HepG2 (cell line): ENCODE measurements around the gene CPSF4. TPM values are rescaled to one million over a fixed set of nuclear protein-coding genes. Genes with fewer than 3 reads are reported as not detected.

ENCODE experiments used
- ATAC-seq: fragments of 200-7000 bp; cut with Tn5 transposase; 3 replicates; pipeline ENCODE4 v1.9.1; 2020; ENCODE audit warnings: mild to moderate bottlenecking, moderate library complexity
- BruUV-seq: library from RNA; stranded (reverse); fragments of 400-500 nt; replicated peaks from 2 replicates; lab custom pipeline; 2021; lab: Mats Ljungman, UMichigan
- CTCF ChIA-PET: fragments of 300-600 bp; formaldehyde crosslinking; extraction: SDS; loops from one replicate; lab custom pipeline; 2021; ENCODE audit warnings: low total read pairs, inconsistent platforms, low intra/inter-chr PET ratio; lab: Yijun Ruan, JAX
- POLR2A ChIA-PET: fragments of 350-600 bp; sonication (Branson Sonifier 250); formaldehyde crosslinking; loops from one replicate; lab custom pipeline; 2020; ENCODE audit warnings: antibody characterized with exemption, inconsistent platforms; lab: Yijun Ruan, JAX
- DNase-seq: peaks from one replicate; pipeline ENCODE4 v3.0.0-alpha.2; 2015; ENCODE audit warnings: low spot score
- FAIRE-seq: peaks from 3 replicates; lab custom pipeline; 2011; peaks lifted over from hg19 to GRCh38; lab: Jason Lieb, UNC
- H2AFZ ChIP-seq: one replicate; pipeline ENCODE4 v1.6.1; 2011; ENCODE audit warnings: low read length, inconsistent platforms
- H3K27ac ChIP-seq: fragments of 300-600 bp; 3 replicates; pipeline ENCODE4 v1.8.0; 2011; ENCODE audit warnings: mixed run types, mild to moderate bottlenecking, mixed read lengths, low read length, inconsistent platforms; ENCODE audit not compliant: insufficient read depth; ENCODE audit errors: extremely low read length
- H3K27me3 ChIP-seq, 2 experiments: fragments of 200-600 bp in 1 of 2; 2 replicates in 1 of 2; 3 replicates in 1 of 2; pipeline versions ENCODE4 v1.6.0 to v1.8.0; 2011; ENCODE audit warnings: low read length in 2 of 2, mild to moderate bottlenecking in 2 of 2, moderate library complexity in 2 of 2, inconsistent platforms in 1 of 2; ENCODE audit not compliant: insufficient read depth in 2 of 2, control insufficient read depth in 1 of 2
- H3K36me3 ChIP-seq, 2 experiments: fragments of 200-600 bp in 1 of 2; replicated peaks in 1 of 2; 2 replicates in 1 of 2; 3 replicates in 1 of 2; pipeline versions ENCODE4 v1.5.1 to v1.8.0; 2011; ENCODE audit warnings: low read length in 2 of 2, inconsistent platforms in 1 of 2; ENCODE audit not compliant: insufficient read depth in 2 of 2, control insufficient read depth in 1 of 2
- H3K4me1 ChIP-seq: 2 replicates; pipeline ENCODE4 v1.5.1; 2012; ENCODE audit warnings: low read length, inconsistent platforms; ENCODE audit not compliant: insufficient read depth
- H3K4me2 ChIP-seq: 2 replicates; pipeline ENCODE4 v1.6.0; 2011; ENCODE audit warnings: low read depth, low read length, inconsistent platforms
- H3K4me3 ChIP-seq, 3 experiments: fragments of 200-600 bp in 1 of 3; sonication (generic), shearing (Covaris generic) in 1 of 3; replicated peaks in 1 of 3; 2 replicates each; pipeline ENCODE4 v1.5.1; 2011 to 2016; ENCODE audit warnings: low read length in 3 of 3, inconsistent platforms in 2 of 3, low read depth in 2 of 3, mild to moderate bottlenecking in 2 of 3, control low read depth in 1 of 3, mixed read lengths in 1 of 3; ENCODE audit not compliant: insufficient read depth in 1 of 3
- H3K79me2 ChIP-seq: one replicate; pipeline ENCODE4 v1.6.1; 2011; ENCODE audit warnings: low read length, inconsistent platforms; ENCODE audit not compliant: insufficient read depth
- H3K9ac ChIP-seq: 2 replicates; pipeline ENCODE4 v1.6.0; 2011; ENCODE audit warnings: mild to moderate bottlenecking, low read depth, low read length, inconsistent platforms; ENCODE audit not compliant: insufficient read depth
- H3K9me3 ChIP-seq: 2 replicates; pipeline ENCODE4 v1.5.1; 2012; ENCODE audit warnings: mild to moderate bottlenecking, low read length
- H4K20me1 ChIP-seq: 2 replicates; pipeline ENCODE4 v1.6.0; 2011; ENCODE audit warnings: inconsistent platforms, mild to moderate bottlenecking, low read length, moderate library complexity; ENCODE audit not compliant: insufficient read depth
- BORCS8-MEF2B ChIP-seq: sonication (generic); formaldehyde crosslinking; IDR thresholded peaks from 2 replicates; pipeline ENCODE4 v1.8.0; 2022; ENCODE audit warnings: mild to moderate bottlenecking, missing genetic modification reagents
- BRD4 ChIP-seq: sonication (generic); formaldehyde crosslinking; IDR thresholded peaks from 2 replicates; pipeline ENCODE4 v1.4.0; 2020; ENCODE audit warnings: missing genetic modification reagents
- HHEX ChIP-seq: IDR thresholded peaks from 2 replicates; pipeline ENCODE4 v1.6.1; 2016; ENCODE audit warnings: control low read depth
- KLF11 ChIP-seq: IDR thresholded peaks from 2 replicates; pipeline ENCODE4 v1.6.1; 2016; ENCODE audit warnings: missing compliant biosample characterization
- RELA ChIP-seq: sonication (generic); formaldehyde crosslinking; IDR thresholded peaks from 2 replicates; pipeline ENCODE4 v1.4.0; 2020; ENCODE audit warnings: missing genetic modification reagents
- SRSF1 ChIP-seq: fragments of 200-400 bp; formaldehyde crosslinking; optimal IDR thresholded peaks from 2 replicates; pipeline ENCODE3; 2017; ENCODE audit warnings: mild to moderate bottlenecking, low read depth, low read length, moderate library complexity
- ZFY ChIP-seq: sonication (generic); formaldehyde crosslinking; IDR thresholded peaks from 2 replicates; pipeline ENCODE4 v1.4.0; 2020; ENCODE audit warnings: missing genetic modification reagents
- ZNF138 ChIP-seq: sonication (generic); formaldehyde crosslinking; IDR thresholded peaks from 2 replicates; pipeline ENCODE4 v1.5.0; 2020; ENCODE audit warnings: mild to moderate bottlenecking, low read depth, missing genetic modification reagents
- ZNF619 ChIP-seq: sonication (generic); formaldehyde crosslinking; IDR thresholded peaks from 2 replicates; pipeline ENCODE4 v1.4.0; 2020; ENCODE audit warnings: mild to moderate bottlenecking, missing genetic modification reagents
- ZNF891 ChIP-seq: sonication (generic); formaldehyde crosslinking; IDR thresholded peaks from 2 replicates; pipeline ENCODE4 v1.5.0; 2020; ENCODE audit warnings: mild to moderate bottlenecking, missing genetic modification reagents
- WGBS: methylation state at CpG from one replicate; pipeline ENCODE4 v1.1.6; 2017; ENCODE audit warnings: low lambda C conversion rate; 5-methylcytosine and 5-hydroxymethylcytosine counted together
- in situ Hi-C: cut with HindIII; loops from 2 replicates; pipeline ENCODE4 v1.10.0; 2017; ENCODE audit warnings: low pct_unique_long_range_greater_than_20kb; ENCODE audit not compliant: extremely low pct_ligation_motif_present
- intact Hi-C: fragments of 100-400 bp; cut with micrococcal nuclease; formaldehyde crosslinking; loops from one replicate; pipeline ENCODE4 v1.10.0; 2022; ENCODE audit not compliant: unreplicated experiment
- polyA plus RNA-seq, 8 experiments: library from polyadenylated mRNA; depleted of rRNA in 3 of 8; stranded (reverse) in 7 of 8; unstranded in 1 of 8; fragments of >200 nt; fragmentation: Illumina TruSeq in 4 of 8; extraction: Trizol in 4 of 8; gene quantifications; 2 replicates each; pipeline versions ENCODE4 v1.2.1 to v1.2.3, GENCODE V29; 2011 to 2016; ENCODE audit warnings: low read depth in 4 of 8, missing spikeins in 1 of 8, mixed read lengths in 1 of 8; ENCODE audit not compliant: insufficient read depth in 1 of 8
- total RNA-seq, 5 experiments: library from RNA; depleted of rRNA; stranded (reverse); fragments of >200 nt; fragmentation: Illumina TruSeq; extraction: Trizol; gene quantifications; 2 replicates each; pipeline ENCODE4 v1.2.3, GENCODE V29; 2016; ENCODE audit warnings: low read depth in 1 of 5
- TF ChIP-seq, protein P1 (sequence below): sonication (generic); formaldehyde crosslinking; IDR thresholded peaks from 2 replicates; pipeline ENCODE4 v1.8.0; 2022; ENCODE audit warnings: mild to moderate bottlenecking, missing genetic modification reagents; ENCODE audit not compliant: insufficient replicate concordance
- TF ChIP-seq, protein P2 (sequence below): sonication (generic); formaldehyde crosslinking; IDR thresholded peaks from 2 replicates; pipeline ENCODE4 v1.4.0; 2020; ENCODE audit warnings: mild to moderate bottlenecking, missing genetic modification reagents
- TF ChIP-seq, protein P3 (sequence below), 2 experiments: sonication (generic) in 1 of 2; formaldehyde crosslinking in 1 of 2; IDR thresholded peaks; 2 replicates each; pipeline versions ENCODE4 v1.5.1 to v1.6.1; 2011 to 2020; ENCODE audit warnings: borderline replicate concordance in 1 of 2, low read depth in 1 of 2, low read length in 1 of 2, mild to moderate bottlenecking in 1 of 2, missing genetic modification reagents in 1 of 2, moderate library complexity in 1 of 2

The CPSF4 gene
- total and polyA plus RNA-seq, 2 of the 13 experiments (the other 11 are each of a cell fraction or from before 2014, with no cell fraction given) = 34.1 to 49.6 TPM

DNA sequence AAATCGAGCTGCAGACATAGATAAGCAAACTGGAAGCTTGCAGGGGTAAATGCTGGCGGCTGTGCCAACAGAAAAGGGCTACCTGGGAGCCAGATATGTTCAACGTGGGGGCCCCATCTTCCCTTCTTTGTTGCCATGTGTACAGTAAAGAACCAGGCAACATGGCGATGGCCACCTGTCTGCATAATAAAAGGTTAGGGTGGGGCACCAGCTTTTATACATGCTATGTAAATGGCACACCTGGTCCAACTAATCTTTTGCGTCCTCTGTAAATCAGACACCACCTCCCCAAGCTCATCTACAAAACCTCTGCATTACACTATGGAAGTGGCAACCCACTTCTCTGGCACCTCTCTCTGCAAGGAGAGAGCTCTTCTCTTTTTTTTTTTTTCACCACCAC is 16.1 kb upstream of the CPSF4 start:
- in situ Hi-C loops = no loop called here
- no peak overlapping the region for H3K4me3 ChIP-seq
- H3K27me3 ChIP-seq = no peaks in the 10 kb centered on the region
- no peak for TF ChIP-seq SRSF1
- no peaks in the 10 kb centered on the region for H3K9me3 ChIP-seq
- 0 out of 2 replicates have a peak, but pooled peaks cover under 1% of the 10 kb centered on the region for H4K20me1 ChIP-seq
- no peak overlapping the region for H3K9ac ChIP-seq
- no TSS peak for BruUV-seq
- H3K79me2 ChIP-seq = no peaks in the 10 kb centered on the region
- H3K4me1 ChIP-seq = 0 out of 2 replicates have a peak, but pooled peaks cover 7% of the 10 kb centered on the region
- no peak for ATAC-seq
- FAIRE-seq = no peak
- no peak overlapping the region for H2AFZ ChIP-seq
- WGBS = 70% methylated on average over 3 of the region's 5 CpGs
- CTCF ChIA-PET = no interaction called here
- intact Hi-C loops = no loop called here
- POLR2A ChIA-PET = interaction anchor here (1.3 kb wide), 1 partner anchor 13 kb away, joined by 6 read pairs; the partner anchor contains the start of genes BUD31 and PDAP1
- H3K27ac ChIP-seq = no peak overlapping the region
- H3K4me2 ChIP-seq = no peak overlapping the region
- H3K36me3 ChIP-seq = peaks cover 26 to 53% of the 10 kb centered on the region in 2 experiments
- no peak for DNase-seq

DNA sequence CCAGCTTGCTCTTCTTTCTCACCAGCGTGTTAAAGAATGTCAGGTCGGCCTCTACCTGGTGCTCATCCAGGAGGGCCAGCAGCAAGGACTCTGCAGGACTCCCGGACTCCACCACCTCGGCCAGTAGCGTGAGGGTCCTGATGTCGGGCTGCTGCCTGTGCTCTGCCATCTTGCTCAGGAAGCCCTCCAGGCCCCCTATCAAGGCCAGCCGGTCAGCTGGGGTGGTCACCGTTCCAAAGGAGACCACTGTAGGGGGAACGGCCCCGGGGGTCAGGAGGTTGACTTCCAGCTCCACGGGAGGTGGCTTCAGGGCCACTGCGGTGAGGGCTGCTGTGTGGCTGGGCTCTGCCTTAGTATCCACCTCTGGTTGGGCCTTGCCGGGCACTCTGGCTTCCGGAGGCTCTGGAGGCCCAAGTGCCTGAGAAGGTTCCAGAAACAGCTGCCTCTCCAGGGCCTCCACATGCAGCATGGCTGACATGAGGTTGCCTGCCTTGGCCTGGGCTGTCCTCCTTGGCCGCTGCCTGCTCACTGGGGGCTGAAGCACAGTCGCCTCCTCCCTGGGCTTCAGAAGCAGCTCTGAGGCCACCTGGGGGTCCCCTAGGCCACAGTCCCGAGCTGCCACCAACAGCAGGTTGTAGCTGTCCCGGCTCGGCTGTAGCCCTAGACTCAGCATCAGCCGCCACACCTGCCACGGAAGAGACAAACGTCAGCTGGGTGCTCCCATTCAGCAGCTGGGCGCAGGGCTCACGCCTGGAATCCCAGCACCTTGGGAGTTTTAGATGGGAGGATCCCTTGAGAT is 13.6 kb upstream of the CPSF4 start:
- intact Hi-C loops = no loop called here
- peaks cover 17 to 41% of the 10 kb centered on the region in 2 experiments for H3K36me3 ChIP-seq
- WGBS = 94% methylated on average over 8 of the region's 24 CpGs
- no peaks in the 10 kb centered on the region for H3K27me3 ChIP-seq
- no peaks in the 10 kb centered on the region for H4K20me1 ChIP-seq
- no peak overlapping the region for H3K9ac ChIP-seq
- no peaks in the 10 kb centered on the region for H3K79me2 ChIP-seq
- no TSS peak for BruUV-seq
- H3K9me3 ChIP-seq = no peaks in the 10 kb centered on the region
- no peak for ATAC-seq
- no peak overlapping the region for H2AFZ ChIP-seq
- in situ Hi-C loops = no loop called here
- no peak for DNase-seq
- ChIA-PET POLR2A (interaction anchor here (1.7 kb wide), 1 partner anchor 13 kb away, joined by 4 read pairs; the partner anchor contains the start of genes CPSF4 and PTCD1), CTCF (no interaction called here)
- H3K4me1 ChIP-seq = no peaks in the 10 kb centered on the region
- no peak overlapping the region for H3K4me3 ChIP-seq
- H3K27ac ChIP-seq = no peak overlapping the region
- no peak for FAIRE-seq
- no peak overlapping the region for H3K4me2 ChIP-seq
- TF ChIP-seq KLF11 (no peak), ZFY (CRISPR knock-in tag) (no peak), HHEX (CRISPR knock-in tag) (no peak), BRD4 (CRISPR knock-in tag) (no peak), ZNF138 (no peak), ZNF619 (CRISPR knock-in tag) (no peak), RELA (no peak), BORCS8-MEF2B (no peak), ZNF891 (CRISPR knock-in tag) (no peak)
- TF ChIP-seq, protein P1, sequence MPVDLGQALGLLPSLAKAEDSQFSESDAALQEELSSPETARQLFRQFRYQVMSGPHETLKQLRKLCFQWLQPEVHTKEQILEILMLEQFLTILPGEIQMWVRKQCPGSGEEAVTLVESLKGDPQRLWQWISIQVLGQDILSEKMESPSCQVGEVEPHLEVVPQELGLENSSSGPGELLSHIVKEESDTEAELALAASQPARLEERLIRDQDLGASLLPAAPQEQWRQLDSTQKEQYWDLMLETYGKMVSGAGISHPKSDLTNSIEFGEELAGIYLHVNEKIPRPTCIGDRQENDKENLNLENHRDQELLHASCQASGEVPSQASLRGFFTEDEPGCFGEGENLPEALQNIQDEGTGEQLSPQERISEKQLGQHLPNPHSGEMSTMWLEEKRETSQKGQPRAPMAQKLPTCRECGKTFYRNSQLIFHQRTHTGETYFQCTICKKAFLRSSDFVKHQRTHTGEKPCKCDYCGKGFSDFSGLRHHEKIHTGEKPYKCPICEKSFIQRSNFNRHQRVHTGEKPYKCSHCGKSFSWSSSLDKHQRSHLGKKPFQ (CRISPR knock-in tag) = no peak
- TF ChIP-seq, protein P2, sequence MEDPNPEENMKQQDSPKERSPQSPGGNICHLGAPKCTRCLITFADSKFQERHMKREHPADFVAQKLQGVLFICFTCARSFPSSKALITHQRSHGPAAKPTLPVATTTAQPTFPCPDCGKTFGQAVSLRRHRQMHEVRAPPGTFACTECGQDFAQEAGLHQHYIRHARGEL = no peak
- TF ChIP-seq, protein P3, sequence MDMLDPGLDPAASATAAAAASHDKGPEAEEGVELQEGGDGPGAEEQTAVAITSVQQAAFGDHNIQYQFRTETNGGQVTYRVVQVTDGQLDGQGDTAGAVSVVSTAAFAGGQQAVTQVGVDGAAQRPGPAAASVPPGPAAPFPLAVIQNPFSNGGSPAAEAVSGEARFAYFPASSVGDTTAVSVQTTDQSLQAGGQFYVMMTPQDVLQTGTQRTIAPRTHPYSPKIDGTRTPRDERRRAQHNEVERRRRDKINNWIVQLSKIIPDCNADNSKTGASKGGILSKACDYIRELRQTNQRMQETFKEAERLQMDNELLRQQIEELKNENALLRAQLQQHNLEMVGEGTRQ (IDR thresholded peaks at IDR 0.05; ENCODE audit: low read depth, low read length) = no peak
- TF ChIP-seq, protein P3 (CRISPR knock-in tag; IDR thresholded peaks at IDR 0.05; ENCODE audit: borderline replicate concordance) = no peak
